CD14-positive monocyte (primary cell): Measurements from ENCODE around the gene PYGO2. TPM values are rescaled to one million over a fixed set of nuclear protein-coding genes. Genes with fewer than 3 reads are reported as not detected.
A peak's percentile ranks its signal among the peaks of the same experiment; 100 is the strongest.

ENCODE experiments used
- DNase-seq, 3 donors: peaks; one replicate each; pipeline ENCODE4 v3.0.0-alpha.2; 2011 to 2022
- H2AFZ ChIP-seq: 2 replicates; pipeline ENCODE4 v1.6.0; 2012; ENCODE audit warnings: mild to moderate bottlenecking, low read depth, low read length, inconsistent platforms; ENCODE audit not compliant: insufficient read depth, poor library complexity, severe bottlenecking
- H3K27ac ChIP-seq, 2 donors: 1 replicate in 1 of 2; 2 replicates in 1 of 2; pipeline ENCODE4 v1.5.1; 2012 to 2013; ENCODE audit warnings: low read length in 2 of 2, control low read depth in 1 of 2, inconsistent platforms in 1 of 2, low read depth in 1 of 2, mild to moderate bottlenecking in 1 of 2
- H3K27me3 ChIP-seq, 2 donors: one replicate each; pipeline versions ENCODE4 v1.6.0 to v1.6.1; 2011 to 2013; ENCODE audit warnings: low read length in 2 of 2; ENCODE audit not compliant: control insufficient read depth in 2 of 2, insufficient read depth in 2 of 2
- H3K36me3 ChIP-seq, 2 donors: replicated peaks in 1 of 2; 1 replicate in 1 of 2; 2 replicates in 1 of 2; pipeline versions ENCODE4 v1.5.1 to v1.6.1; 2012 to 2013; ENCODE audit warnings: low read length in 2 of 2, control low read depth in 1 of 2, inconsistent platforms in 1 of 2, mild to moderate bottlenecking in 1 of 2; ENCODE audit not compliant: insufficient read depth in 2 of 2, control insufficient read depth in 1 of 2
- H3K4me1 ChIP-seq, 2 donors: 1 replicate in 1 of 2; 2 replicates in 1 of 2; pipeline versions ENCODE4 v1.5.1 to v1.6.1; 2012 to 2013; ENCODE audit warnings: low read length in 2 of 2, control low read depth in 1 of 2, inconsistent platforms in 1 of 2, mild to moderate bottlenecking in 1 of 2, moderate library complexity in 1 of 2; ENCODE audit not compliant: insufficient read depth in 2 of 2, control insufficient read depth in 1 of 2
- H3K4me2 ChIP-seq: replicated peaks from 2 replicates; pipeline ENCODE3; 2012; ENCODE audit warnings: low read length, moderate library complexity, mild to moderate bottlenecking; ENCODE audit not compliant: poor library complexity, severe bottlenecking; ENCODE audit errors: extremely low read depth
- H3K4me3 ChIP-seq, 3 experiments: fragments of 200-600 bp in 1 of 3; sonication (generic) in 1 of 3; replicated peaks in 1 of 3; 1 replicate in 2 of 3; 2 replicates in 1 of 3; pipeline ENCODE4 v1.5.1; 2011 to 2013; ENCODE audit warnings: low read length in 3 of 3, mild to moderate bottlenecking in 3 of 3, control low read depth in 2 of 3, low read depth in 2 of 3, inconsistent platforms in 1 of 3, moderate library complexity in 1 of 3
- H3K79me2 ChIP-seq: 2 replicates; pipeline ENCODE4 v1.6.0; 2012; ENCODE audit warnings: mild to moderate bottlenecking, control low read depth, inconsistent platforms, low read length, moderate library complexity; ENCODE audit not compliant: insufficient read depth
- H3K9ac ChIP-seq: 2 replicates; pipeline ENCODE4 v1.6.0; 2017; ENCODE audit warnings: low read length, mild to moderate bottlenecking; ENCODE audit not compliant: insufficient read depth, poor library complexity, severe bottlenecking
- H3K9me3 ChIP-seq, 2 donors: replicated peaks in 1 of 2; 1 replicate in 1 of 2; 2 replicates in 1 of 2; pipeline versions ENCODE4 v1.5.1 to v1.6.1; 2012 to 2013; ENCODE audit warnings: low read length in 2 of 2, control low read depth in 1 of 2; ENCODE audit not compliant: control insufficient read depth in 1 of 2, insufficient read depth in 1 of 2
- H4K20me1 ChIP-seq: 2 replicates; pipeline ENCODE4 v1.6.0; 2012; ENCODE audit warnings: mild to moderate bottlenecking, low read length, control low read depth, moderate library complexity; ENCODE audit not compliant: insufficient read depth
- H3K27ac Mint-ChIP-seq, 7 donors: one replicate each; pipeline ENCODE4 v1.8.0; 2020; ENCODE audit warnings: mild to moderate bottlenecking in 7 of 7, mixed read lengths in 7 of 7, moderate library complexity in 6 of 7, inconsistent platforms in 2 of 7
- H3K27me3 Mint-ChIP-seq, 3 donors: one replicate each; pipeline ENCODE4 v1.8.0; 2021 to 2022; ENCODE audit warnings: low read depth in 3 of 3, mild to moderate bottlenecking in 3 of 3, mixed read lengths in 3 of 3, moderate library complexity in 3 of 3, inconsistent platforms in 1 of 3
- H3K36me3 Mint-ChIP-seq, 2 donors: one replicate each; pipeline ENCODE4 v1.8.0; 2020; ENCODE audit warnings: mixed read lengths in 2 of 2, inconsistent platforms in 1 of 2, mild to moderate bottlenecking in 1 of 2
- H3K4me1 Mint-ChIP-seq: one replicate; pipeline ENCODE4 v1.8.0; 2020; ENCODE audit warnings: mild to moderate bottlenecking, mixed read lengths
- H3K4me3 Mint-ChIP-seq, 2 donors: one replicate each; pipeline ENCODE4 v1.8.0; 2020; ENCODE audit warnings: mild to moderate bottlenecking in 2 of 2, mixed read lengths in 2 of 2, moderate library complexity in 1 of 2
- H3K9me3 Mint-ChIP-seq, 7 donors: one replicate each; pipeline ENCODE4 v1.8.0; 2020 to 2022; ENCODE audit warnings: mixed read lengths in 7 of 7, mild to moderate bottlenecking in 6 of 7, moderate library complexity in 6 of 7, inconsistent platforms in 2 of 7
- CTCF ChIP-seq: fragments of 200-600 bp; IDR thresholded peaks from one replicate; pipeline ENCODE4 v1.8.0; 2022; ENCODE audit warnings: antibody characterized with exemption, mild to moderate bottlenecking
- WGBS: methylation state at CpG from one replicate; pipeline ENCODE4 v1.1.5; 2013; ENCODE audit warnings: missing lambda C conversion rate; ENCODE audit not compliant: insufficient coverage; 5-methylcytosine and 5-hydroxymethylcytosine counted together
- intact Hi-C, 2 donors: fragments of 100-400 bp; cut with micrococcal nuclease; formaldehyde crosslinking; loops; one replicate each; pipeline versions ENCODE4 v1.15.0 to v1.15.1; 2023
- polyA plus RNA-seq, 3 donors: library from polyadenylated mRNA; depleted of rRNA in 1 of 3; unstranded in 2 of 3; stranded (reverse) in 1 of 3; fragments of 300-500 nt in 2 of 3; fragments of >200 nt in 1 of 3; fragmentation: Illumina TruSeq in 2 of 3; gene quantifications; 1 replicate in 2 of 3; 2 replicates in 1 of 3; pipeline ENCODE4 v1.2.3, GENCODE V29; 2012 to 2021

PYGO2 gene
- polyA plus RNA-seq, 3 donors, result 8.2 to 12.5 (median 12.0) TPM

- DNase-seq, result no peak
- no peak for TF ChIP-seq CTCF
- H3K4me1 ChIP-seq, result peaks cover 17 to 30% of the 10 kb centered on the region in 2 donors
Observed at GRCh38 chr1:154963643-154964042, 2.1 kb upstream of the PYGO2 start.

GRCh38 chr1:154962795-154963330, 1.3 kb upstream of the PYGO2 start:
- H3K27me3 ChIP-seq, result no peaks in the 10 kb centered on the region
- peaks cover 48% of the 10 kb centered on the region for H3K79me2 ChIP-seq
- Mint-ChIP-seq H3K27ac (peak overlapping the region in 1 of 7 donors; percentile 82), H3K4me1 (peaks cover 24% of the 10 kb centered on the region), H3K27me3 (peaks cover 0 to 4% (median 0%) of the 10 kb centered on the region in 3 donors), H3K9me3 (no peaks in the 10 kb centered on the region), H3K4me3 (no peak overlapping the region), H3K36me3 (peaks cover 49 to 61% of the 10 kb centered on the region in 2 donors)
- H2AFZ ChIP-seq, result no peak overlapping the region
- peaks cover 58% of the 10 kb centered on the region for H4K20me1 ChIP-seq
- peaks cover 17 to 30% of the 10 kb centered on the region in 2 donors for H3K4me1 ChIP-seq
- DNase-seq, result no peak
- TF ChIP-seq CTCF, result no peak
- no peaks in the 10 kb centered on the region for H3K9me3 ChIP-seq
- no peak overlapping the region for H3K4me3 ChIP-seq
- H3K27ac ChIP-seq, result no peak overlapping the region
- 90% methylated on average over 2 of the region's 6 CpGs for WGBS
- intact Hi-C loops, result loop anchor here (5.0 kb wide), 2 partner anchors 39 to 54 kb away; partner anchors contain the start of gene ZBTB7B (in 2 of the 2)
- H3K4me2 ChIP-seq, result no peak overlapping the region
- H3K36me3 ChIP-seq, result peaks cover 62 to 69% of the 10 kb centered on the region in 2 donors
- no peak overlapping the region for H3K9ac ChIP-seq

More at GRCh38 chr1:154963643-154964042, 2.1 kb upstream of the PYGO2 start:
- Mint-ChIP-seq H3K4me3 (no peak overlapping the region), H3K9me3 (no peaks in the 10 kb centered on the region), H3K27me3 (peaks cover 0 to 4% (median 0%) of the 10 kb centered on the region in 3 donors), H3K4me1 (peaks cover 24% of the 10 kb centered on the region), H3K27ac (peak overlapping the region in 2 of 7 donors; percentile 31 to 68), H3K36me3 (peaks cover 53 to 65% of the 10 kb centered on the region in 2 donors)
- intact Hi-C loops, result loop anchor here (5.0 kb wide), 2 partner anchors 39 to 54 kb away; partner anchors contain the start of gene ZBTB7B (in 2 of the 2)
- Histone ChIP-seq H3K4me3 (no peak overlapping the region), H3K9ac (no peak overlapping the region), H3K4me2 (no peak overlapping the region), H3K79me2 (peaks cover 46% of the 10 kb centered on the region), H3K27me3 (no peaks in the 10 kb centered on the region), H3K27ac (no peak overlapping the region), H4K20me1 (peaks cover 66% of the 10 kb centered on the region), H2AFZ (no peak overlapping the region), H3K9me3 (no peaks in the 10 kb centered on the region), H3K36me3 (peaks cover 68 to 69% of the 10 kb centered on the region in 2 donors)
- WGBS, result 96% methylated on average over 8 of the region's 8 CpGs
